ENCODE results near the gene ORMDL2.
A peak's percentile ranks its signal among the peaks of the same experiment; 100 is the strongest.

The ORMDL2 gene

GRCh38 chr12:55817345-55818139, at the start of gene ORMDL2, which contains the start of gene SARNP:
TSS of gene ORMDL2 (plus strand) at chr12:55818041. CDS start at chr12:55819000, 959 bp downstream.
TSS of gene SARNP (minus strand) at chr12:55817724. CDS start at chr12:55817701, 23 bp downstream.
- Mint-ChIP-seq H3K4me1 (peaks cover 24% of the 10 kb centered on the region), H3K4me3 (no peak within 1 kb of the TSS), H3K9me3 (no peaks in the 10 kb centered on the region), H3K27me3 (ENCODE audit: low read depth) (no peaks in the 10 kb centered on the region), H3K27ac (peak within 1 kb of the TSS in 1 of 3 experiments; percentile 43), H3K36me3 (ENCODE audit: low read depth) (peaks cover 36% of the 10 kb centered on the region)
- no peak for TF ChIP-seq CTCF (IDR thresholded peaks at IDR 0.05; ENCODE audit: unreplicated experiment in 3 of 3)

- Mint-ChIP-seq H3K27ac (peak overlapping the region; percentile 46 to 82 (median 64)), H3K36me3 (ENCODE audit: low read depth) (peaks cover 54% of the 10 kb centered on the region), H3K4me3 (no peak overlapping the region), H3K27me3 (ENCODE audit: low read depth) (no peaks in the 10 kb centered on the region), H3K9me3 (no peaks in the 10 kb centered on the region), H3K4me1 (peaks cover 34% of the 10 kb centered on the region)
- TF ChIP-seq CTCF (IDR thresholded peaks at IDR 0.05; ENCODE audit: unreplicated experiment in 3 of 3) = no peak
Observed at GRCh38 chr12:55771736-55772135, 46.1 kb upstream of the ORMDL2 start.

- H3K4me1 Mint-ChIP-seq = peaks cover 22% of the 10 kb centered on the region
- peaks cover 72% of the 10 kb centered on the region for H3K36me3 Mint-ChIP-seq (ENCODE audit: low read depth)
- H3K27ac Mint-ChIP-seq = peak overlapping the region in 1 of 3 experiments; percentile 8
- H3K27me3 Mint-ChIP-seq (ENCODE audit: low read depth) = no peaks in the 10 kb centered on the region
- H3K4me3 Mint-ChIP-seq = no peak overlapping the region
- no peak for TF ChIP-seq CTCF (IDR thresholded peaks at IDR 0.05; ENCODE audit: unreplicated experiment in 3 of 3)
- no peaks in the 10 kb centered on the region for H3K9me3 Mint-ChIP-seq
Observed at GRCh38 chr12:55777856-55778255, 40.0 kb upstream of the ORMDL2 start.

- peaks cover 16% of the 10 kb centered on the region for H3K4me1 Mint-ChIP-seq
- no peak overlapping the region for H3K27ac Mint-ChIP-seq
- no peak for TF ChIP-seq CTCF (IDR thresholded peaks at IDR 0.05; ENCODE audit: unreplicated experiment in 3 of 3)
- no peak overlapping the region for H3K4me3 Mint-ChIP-seq
- no peaks in the 10 kb centered on the region for H3K27me3 Mint-ChIP-seq (ENCODE audit: low read depth)
- peaks cover 86% of the 10 kb centered on the region for H3K36me3 Mint-ChIP-seq (ENCODE audit: low read depth)
- H3K9me3 Mint-ChIP-seq = no peaks in the 10 kb centered on the region
Observed at GRCh38 chr12:55780685-55781084, 37.2 kb upstream of the ORMDL2 start.

GRCh38 chr12:55788546-55788945, 29.3 kb upstream of the ORMDL2 start:
- Mint-ChIP-seq H3K4me1 (no peaks in the 10 kb centered on the region), H3K9me3 (no peaks in the 10 kb centered on the region), H3K4me3 (no peak overlapping the region), H3K27ac (peak overlapping the region in 1 of 3 experiments; percentile 94), H3K27me3 (ENCODE audit: low read depth) (no peaks in the 10 kb centered on the region), H3K36me3 (ENCODE audit: low read depth) (peaks cover 77% of the 10 kb centered on the region)
- TF ChIP-seq CTCF (IDR thresholded peaks at IDR 0.05; ENCODE audit: unreplicated experiment in 3 of 3) = no peak

- Mint-ChIP-seq H3K36me3 (ENCODE audit: low read depth) (peaks cover 76% of the 10 kb centered on the region), H3K9me3 (no peaks in the 10 kb centered on the region), H3K4me1 (no peaks in the 10 kb centered on the region), H3K27me3 (ENCODE audit: low read depth) (no peaks in the 10 kb centered on the region), H3K4me3 (no peak overlapping the region), H3K27ac (peak overlapping the region in 1 of 3 experiments; percentile 94)
- TF ChIP-seq CTCF (IDR thresholded peaks at IDR 0.05; ENCODE audit: unreplicated experiment in 3 of 3) = no peak
Observed at GRCh38 chr12:55789171-55789570, 28.7 kb upstream of the ORMDL2 start.

All from nephron (organoid).